ENCODE measurements around the gene DENR.
A peak's percentile ranks its signal among the peaks of the same experiment; 100 is the strongest.
"Not testable (repeated sequence)": the region's sequence is repeated elsewhere in the genome, so short reads cannot be mapped to it uniquely, and the experiment has no call there.

DENR gene

DNA sequence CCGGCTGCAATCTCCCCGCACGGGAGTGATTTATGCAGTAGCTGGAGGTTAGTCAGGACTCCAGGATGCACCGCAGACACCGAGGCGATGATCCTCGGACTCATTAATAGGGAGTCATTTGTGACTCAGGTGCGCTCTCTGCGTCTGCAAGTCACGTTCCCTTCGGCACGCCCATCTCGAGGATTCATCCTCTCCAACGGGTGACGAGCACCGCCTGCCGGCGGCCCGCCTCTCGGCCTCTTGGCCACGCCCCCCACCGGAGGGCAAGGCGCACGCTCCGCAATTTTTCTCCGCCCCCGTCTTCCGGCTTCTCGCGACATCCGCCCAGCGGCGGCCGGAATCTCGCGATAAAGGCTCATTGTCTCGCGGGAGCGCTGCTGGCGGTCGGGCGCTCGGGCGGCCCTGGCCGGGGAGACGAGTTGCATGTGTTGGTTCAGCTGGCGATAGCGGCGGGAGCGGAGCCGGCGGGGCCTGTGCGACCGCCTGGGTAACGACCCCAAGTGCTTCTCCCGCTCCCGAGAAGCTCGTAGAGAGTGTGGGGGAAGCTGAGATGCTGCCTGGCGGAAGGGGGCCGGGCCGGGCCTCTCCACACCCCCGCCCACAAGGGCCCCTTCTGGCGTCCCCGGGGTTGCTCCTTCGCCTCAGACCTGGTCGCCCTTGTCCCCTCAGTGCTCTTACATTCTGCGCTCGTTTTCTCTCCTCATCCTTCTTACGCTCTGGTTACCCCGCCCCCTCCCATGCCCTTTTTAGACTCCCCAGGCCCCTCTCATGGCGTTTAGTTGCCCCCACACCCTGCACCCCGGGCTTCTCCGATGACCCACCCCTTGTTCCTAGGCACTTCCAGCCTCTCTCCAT, at the start of gene DENR:
TSS of gene DENR (plus strand) at position 361 of the 855 bp plus-strand sequence. CDS start 878 bp downstream, outside the sequence.
- peak; percentile 71 for DNase-seq

- DNase-seq, result not testable (repeated sequence)
Observed at GRCh38 chr12:122702890-122703611, 49.6 kb upstream of the DENR start, which contains the start of gene HCAR2. Gene HCAR2, minus strand, starts transcription at chr12:122703357. Its CDS starts 74 bp downstream, at chr12:122703283.

DNA sequence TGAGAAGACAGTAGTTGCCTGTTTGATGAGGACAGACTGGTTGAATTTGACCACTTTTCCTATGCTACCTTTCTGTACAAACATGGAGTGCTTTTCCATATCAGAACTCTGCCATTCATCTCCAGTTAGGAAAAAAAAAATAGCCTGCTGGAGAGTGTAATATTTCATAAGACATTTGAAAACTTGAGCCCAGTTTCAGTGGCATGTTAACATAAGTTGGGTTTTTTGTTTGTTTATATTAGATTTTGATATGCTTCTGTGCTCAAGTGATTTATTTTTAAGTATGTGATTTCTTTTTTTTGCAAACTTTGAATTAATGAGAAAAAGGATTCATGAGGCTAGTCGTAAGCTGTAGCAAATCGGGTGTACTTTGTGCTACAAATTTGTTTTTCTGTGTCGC, 48.8 kb upstream of the DENR start:
- not testable (repeated sequence) for DNase-seq

DNA sequence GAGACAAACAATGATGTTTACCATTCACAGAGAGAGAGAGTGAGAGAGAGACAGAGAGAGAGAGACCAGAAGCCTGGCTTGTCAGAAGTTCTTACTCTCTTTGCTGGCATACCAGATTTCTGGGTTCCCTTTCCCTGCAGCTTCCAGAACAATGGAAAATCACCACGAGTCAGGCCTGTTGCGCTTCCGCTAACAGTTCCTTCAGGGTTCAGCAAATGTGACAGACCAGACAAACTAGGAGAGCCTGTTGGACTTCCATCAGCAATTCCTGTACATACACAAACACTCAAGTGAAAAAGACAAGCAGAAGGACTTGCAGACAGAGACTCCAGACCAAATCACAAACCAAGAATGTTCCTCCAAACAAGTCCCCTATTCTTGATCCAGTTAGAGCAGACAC, 43.3 kb upstream of the DENR start:
- DNase-seq, result not testable (repeated sequence)

- DNase-seq, result not testable (repeated sequence)
Observed at GRCh38 chr12:122710341-122710740, 42.3 kb upstream of the DENR start.

DNA sequence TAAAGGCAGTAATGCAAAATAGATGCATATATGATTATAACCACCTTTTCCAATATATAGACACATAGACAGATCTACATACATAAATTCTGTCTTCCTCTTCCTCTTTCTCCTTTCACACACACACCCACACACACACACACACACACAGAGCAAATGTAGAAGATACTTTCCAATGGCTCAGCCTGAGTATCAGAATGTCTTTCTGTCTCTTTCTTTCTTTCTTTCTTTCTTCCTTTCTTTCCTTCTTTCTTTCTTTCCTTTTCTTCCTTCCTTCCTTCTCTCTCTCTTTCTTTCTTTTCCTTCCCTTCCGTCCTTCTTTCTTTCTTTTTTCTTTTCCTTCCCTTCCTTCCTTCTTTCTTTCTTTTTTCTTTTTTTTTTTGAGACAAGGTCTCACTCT, 41.4 kb upstream of the DENR start:
- not testable (repeated sequence) for DNase-seq

DNA sequence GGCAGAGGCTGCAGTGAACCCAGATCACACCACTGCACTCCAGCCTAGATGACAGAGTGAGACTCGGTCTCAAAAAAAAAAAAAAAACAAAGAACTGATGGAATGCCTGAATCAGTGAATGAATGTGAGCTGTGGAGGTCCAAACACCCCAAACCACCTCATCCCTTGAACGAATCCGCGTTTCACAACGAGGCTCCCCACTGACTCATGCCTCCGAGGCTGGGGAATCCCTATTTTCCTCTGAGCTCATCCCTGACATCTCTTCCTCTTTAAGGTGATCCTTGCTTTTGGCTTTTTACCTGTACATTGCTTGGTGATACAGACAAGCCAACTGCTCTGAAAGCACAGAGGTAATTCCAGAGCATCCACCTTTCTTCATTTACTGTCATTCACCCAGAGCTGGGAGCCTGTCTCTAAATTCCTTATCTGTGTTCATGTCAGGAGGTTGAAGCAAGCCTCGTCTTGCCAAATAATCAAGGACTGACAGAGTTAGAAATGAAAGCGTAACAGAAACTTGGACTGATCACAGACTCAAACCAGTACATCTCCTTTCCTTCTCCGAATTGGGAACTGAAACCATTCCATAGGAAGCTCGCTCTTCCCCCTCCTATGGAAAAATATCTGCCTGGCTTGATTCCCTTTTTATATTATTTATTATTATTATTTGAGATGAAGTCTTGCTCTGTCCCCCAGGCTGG, 39.0 kb upstream of the DENR start:
- DNase-seq, result not testable (repeated sequence)

GRCh38 chr12:122715211-122715610, 37.4 kb upstream of the DENR start:
- not testable (repeated sequence) for DNase-seq

- DNase-seq, result not testable (repeated sequence)
Observed at GRCh38 chr12:122716658-122717057, 36.0 kb upstream of the DENR start, which contains the start of gene HCAR3. Gene HCAR3, minus strand, starts transcription at chr12:122716811. Its CDS starts 74 bp downstream, at chr12:122716737.

- DNase-seq, result no peak
Observed at GRCh38 chr12:122721057-122721545, 31.5 kb upstream of the DENR start.

DNA sequence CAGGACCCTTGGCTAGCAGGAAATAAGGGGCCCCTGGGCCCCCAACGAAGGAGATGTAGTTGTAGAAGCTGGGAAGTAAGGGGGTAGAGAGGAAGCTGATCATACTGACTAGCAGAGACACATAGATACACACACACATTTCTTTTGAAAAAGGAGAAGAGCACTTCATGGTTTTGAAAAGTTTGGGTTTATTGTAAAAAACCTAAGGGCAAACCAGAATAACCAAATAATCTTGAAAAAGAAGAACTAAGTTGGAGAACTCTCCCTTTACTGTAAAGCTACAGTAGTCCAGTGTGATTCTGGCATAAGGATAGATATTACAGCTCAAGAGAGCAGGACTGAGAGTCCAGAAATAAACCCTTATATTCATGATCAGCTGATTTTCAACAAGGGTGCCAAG, 30.2 kb upstream of the DENR start:
- no peak for DNase-seq

- no peak for DNase-seq
Observed at GRCh38 chr12:122724641-122725243, 27.9 kb upstream of the DENR start.

DNA sequence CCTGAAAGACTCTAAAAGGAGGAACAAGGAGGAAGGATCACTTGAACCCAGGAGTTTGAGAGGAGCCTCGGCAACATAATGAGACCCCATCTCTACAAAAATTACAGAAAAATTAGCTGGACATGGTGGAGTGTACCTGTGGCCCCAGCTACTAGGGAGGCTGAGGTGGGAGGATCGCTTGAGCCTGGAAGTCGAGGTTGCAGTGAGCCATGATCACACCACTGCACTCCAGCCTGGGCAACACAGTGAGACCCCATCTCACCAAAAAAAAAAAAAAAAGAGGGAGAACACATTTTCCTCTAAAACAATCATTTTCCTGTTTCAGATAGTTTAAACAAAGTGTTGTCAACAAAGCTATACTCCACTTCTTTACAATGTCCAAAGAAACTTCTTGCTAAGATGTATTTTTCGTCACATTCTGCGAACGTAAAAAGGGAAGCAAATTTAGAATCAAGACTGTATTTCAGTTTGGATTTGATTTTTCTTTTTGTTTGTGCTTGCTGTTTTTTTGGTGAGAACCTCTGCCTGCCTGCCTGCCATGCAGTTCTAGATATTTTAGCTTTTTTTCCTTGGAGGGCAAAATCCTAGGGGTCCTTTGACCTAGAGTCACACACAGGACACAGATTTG, 27.1 kb upstream of the DENR start:
- no peak for DNase-seq

GRCh38 chr12:122726080-122726558, 26.5 kb upstream of the DENR start:
- no peak for DNase-seq

DNA sequence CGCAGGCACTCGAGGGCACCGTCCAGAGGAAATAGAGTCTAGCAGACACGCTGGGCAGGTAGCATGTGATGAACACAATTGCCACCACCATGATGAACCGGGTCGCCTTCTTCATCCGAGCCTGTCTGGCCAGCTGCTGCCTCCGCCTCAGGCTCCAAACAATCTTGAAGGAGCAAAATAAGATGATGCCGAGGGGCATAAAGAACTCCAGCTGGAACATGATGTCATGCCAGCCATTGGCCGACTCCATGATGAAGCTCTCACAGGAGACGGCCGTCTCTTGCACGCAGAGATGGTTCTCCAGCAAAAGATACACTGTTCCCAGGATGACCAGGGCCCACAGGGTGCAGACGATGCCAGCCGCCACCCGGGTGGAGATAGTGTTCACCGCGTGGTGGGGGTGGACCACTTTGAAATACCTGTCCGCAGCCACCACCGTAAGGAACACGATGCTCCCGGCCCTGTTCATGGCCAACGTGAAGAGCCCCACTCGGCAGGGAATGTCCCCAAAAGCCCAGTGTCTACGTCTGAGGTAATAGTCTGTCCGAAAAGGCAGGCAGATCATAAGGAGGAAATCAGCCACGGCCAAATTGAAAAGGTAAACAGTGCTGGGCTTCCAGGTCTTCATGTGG, 22.9 kb upstream of the DENR start:
- no peak for DNase-seq

- no peak for DNase-seq
Observed at GRCh38 chr12:122730215-122731014, 22.2 kb upstream of the DENR start, which contains the start of gene HCAR1. Gene HCAR1, minus strand, starts transcription at chr12:122730844. Its CDS starts 505 bp downstream, at chr12:122730339.

GRCh38 chr12:122732170-122732569, 20.5 kb upstream of the DENR start:
- no peak for DNase-seq

DNA sequence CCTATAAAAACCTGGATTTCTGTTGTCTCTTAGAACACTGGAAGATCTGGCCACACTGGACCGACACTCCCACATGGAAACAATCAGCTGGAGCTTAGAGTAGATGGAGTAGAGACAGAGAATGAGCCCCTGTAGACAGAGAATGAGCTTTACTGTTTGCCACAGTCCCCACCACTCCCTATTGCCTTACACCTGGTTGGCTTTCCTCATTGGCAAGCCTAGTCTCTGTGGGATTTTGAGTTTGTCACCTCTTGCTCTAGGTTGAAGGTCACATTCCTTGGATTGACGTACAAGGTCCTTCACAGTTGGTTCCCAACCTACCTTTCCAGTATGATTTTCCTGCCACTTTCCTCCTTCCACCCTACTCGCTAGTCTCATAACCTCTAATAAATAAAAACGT, 20.0 kb upstream of the DENR start:
- no peak for DNase-seq

- no peak for DNase-seq
Observed at GRCh38 chr12:122738571-122738970, 14.1 kb upstream of the DENR start.

DNA sequence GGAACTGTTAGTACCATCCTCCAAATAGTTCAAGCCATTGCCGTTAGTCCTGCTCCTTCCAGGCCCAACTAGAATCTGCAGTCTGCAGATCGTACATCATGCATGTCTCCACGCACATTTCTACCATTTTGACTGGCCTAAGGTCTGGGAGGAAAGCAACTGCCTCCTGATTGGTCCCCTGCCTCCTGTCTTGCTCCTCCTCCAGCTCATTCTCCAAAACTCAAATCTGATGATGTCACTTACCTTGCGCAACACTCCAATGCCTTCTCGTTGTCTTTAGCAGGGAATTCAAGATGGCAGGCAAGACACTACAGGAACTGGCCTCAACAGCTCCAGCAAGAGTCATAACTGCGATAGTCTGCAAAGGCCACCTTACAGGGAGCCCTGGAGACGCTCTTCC, 12.3 kb upstream of the DENR start:
- DNase-seq, result no peak

All from NCI-H524 treated with DMSO at 0.1 percent for 48 hours (cell line).